ENCODE results near the gene STON2. TPM values are rescaled to one million over a fixed set of nuclear protein-coding genes. Genes with fewer than 3 reads are reported as not detected.

Gene STON2
- total and polyA plus RNA-seq, 4 donors = 1.9 to 30.0 (median 7.3) TPM

DNA sequence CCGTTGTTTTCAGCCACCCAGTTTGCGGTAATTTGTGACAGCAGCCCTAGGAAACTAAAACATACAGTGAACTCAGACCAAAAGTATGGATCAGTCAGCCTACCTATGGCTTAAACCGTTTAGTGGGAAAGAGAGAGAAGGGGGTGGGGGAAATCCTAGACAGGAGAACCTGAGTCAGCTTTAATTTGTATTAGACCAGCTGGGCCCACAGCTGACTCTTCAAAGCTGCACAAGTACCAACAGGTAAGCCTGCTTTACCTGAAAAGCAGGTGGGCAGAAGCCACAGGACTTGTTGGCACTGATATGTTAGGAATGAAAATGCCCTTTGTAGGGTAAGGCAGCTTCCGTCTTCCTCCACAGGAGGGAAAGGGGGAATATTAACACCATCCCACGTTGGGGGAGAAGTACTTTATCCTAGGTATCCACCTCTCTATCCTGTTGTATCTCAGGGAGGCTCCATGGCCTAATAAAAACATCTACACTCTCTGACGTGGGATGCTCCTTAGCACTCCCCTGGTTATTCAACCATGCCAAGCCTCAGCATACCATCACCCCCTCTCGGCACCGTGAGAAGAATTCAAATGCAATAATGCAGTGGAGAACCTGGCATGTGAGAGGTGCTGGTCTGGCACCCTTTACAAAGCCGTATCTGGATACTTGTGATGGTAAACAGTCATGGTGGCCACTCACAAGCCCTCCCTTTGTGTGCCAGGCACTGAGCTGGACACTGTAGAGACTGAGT, 70.3 kb downstream of the STON2 start:
- no peak for DNase-seq (ENCODE audit: low spot score)

DNA sequence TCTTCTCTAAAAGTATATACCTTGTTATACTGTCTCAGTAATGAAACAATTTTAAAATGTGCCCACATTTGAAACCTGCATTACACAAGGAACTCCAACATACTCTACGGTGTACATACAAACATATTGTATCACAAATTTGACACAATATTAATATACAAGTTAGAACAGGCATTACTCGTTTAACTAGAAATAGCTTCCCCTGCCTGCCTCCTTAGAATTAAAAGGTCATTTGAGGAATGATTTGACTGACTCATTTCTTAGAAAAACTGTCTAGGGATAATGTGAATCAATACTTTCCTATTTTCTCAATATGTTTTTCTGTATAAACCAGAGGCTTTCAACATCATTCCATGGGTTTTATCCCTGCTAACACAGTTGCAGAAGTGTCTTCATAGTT, 73.7 kb downstream of the STON2 start:
- DNase-seq (ENCODE audit: low spot score) = no peak
- no peaks in the 10 kb centered on the region for H3K4me1 ChIP-seq (ENCODE audit: control insufficient read depth in 4 of 4, insufficient read depth in 4 of 4, low read length in 3 of 4)
- no peaks in the 10 kb centered on the region for H3K27me3 ChIP-seq (ENCODE audit: control insufficient read depth in 4 of 4, insufficient read depth in 4 of 4, low read length in 3 of 4)
- 95% methylated on average over 2 of the region's 2 CpGs for WGBS
- no peaks in the 10 kb centered on the region for H3K36me3 ChIP-seq (ENCODE audit: control insufficient read depth in 4 of 4, insufficient read depth in 3 of 4, low read depth in 1 of 4, low read length in 3 of 4)
- H3K9me3 ChIP-seq (ENCODE audit: control insufficient read depth in 4 of 4, low read length in 3 of 4) = no peaks in the 10 kb centered on the region
- TF ChIP-seq HNF4G (IDR thresholded peaks at IDR 0.05) = no peak
- TF ChIP-seq, protein P1, sequence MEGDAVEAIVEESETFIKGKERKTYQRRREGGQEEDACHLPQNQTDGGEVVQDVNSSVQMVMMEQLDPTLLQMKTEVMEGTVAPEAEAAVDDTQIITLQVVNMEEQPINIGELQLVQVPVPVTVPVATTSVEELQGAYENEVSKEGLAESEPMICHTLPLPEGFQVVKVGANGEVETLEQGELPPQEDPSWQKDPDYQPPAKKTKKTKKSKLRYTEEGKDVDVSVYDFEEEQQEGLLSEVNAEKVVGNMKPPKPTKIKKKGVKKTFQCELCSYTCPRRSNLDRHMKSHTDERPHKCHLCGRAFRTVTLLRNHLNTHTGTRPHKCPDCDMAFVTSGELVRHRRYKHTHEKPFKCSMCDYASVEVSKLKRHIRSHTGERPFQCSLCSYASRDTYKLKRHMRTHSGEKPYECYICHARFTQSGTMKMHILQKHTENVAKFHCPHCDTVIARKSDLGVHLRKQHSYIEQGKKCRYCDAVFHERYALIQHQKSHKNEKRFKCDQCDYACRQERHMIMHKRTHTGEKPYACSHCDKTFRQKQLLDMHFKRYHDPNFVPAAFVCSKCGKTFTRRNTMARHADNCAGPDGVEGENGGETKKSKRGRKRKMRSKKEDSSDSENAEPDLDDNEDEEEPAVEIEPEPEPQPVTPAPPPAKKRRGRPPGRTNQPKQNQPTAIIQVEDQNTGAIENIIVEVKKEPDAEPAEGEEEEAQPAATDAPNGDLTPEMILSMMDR (IDR thresholded peaks at IDR 0.05; ENCODE audit: low read depth, low read length, missing input control) = no peak
- TF ChIP-seq YY1 (IDR thresholded peaks at IDR 0.05) = no peak
- TF ChIP-seq, protein P2, sequence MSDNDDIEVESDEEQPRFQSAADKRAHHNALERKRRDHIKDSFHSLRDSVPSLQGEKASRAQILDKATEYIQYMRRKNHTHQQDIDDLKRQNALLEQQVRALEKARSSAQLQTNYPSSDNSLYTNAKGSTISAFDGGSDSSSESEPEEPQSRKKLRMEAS (IDR thresholded peaks at IDR 0.05) = no peak
- no peak for TF ChIP-seq RAD21 (IDR thresholded peaks at IDR 0.05)
- TF ChIP-seq, protein P3, sequence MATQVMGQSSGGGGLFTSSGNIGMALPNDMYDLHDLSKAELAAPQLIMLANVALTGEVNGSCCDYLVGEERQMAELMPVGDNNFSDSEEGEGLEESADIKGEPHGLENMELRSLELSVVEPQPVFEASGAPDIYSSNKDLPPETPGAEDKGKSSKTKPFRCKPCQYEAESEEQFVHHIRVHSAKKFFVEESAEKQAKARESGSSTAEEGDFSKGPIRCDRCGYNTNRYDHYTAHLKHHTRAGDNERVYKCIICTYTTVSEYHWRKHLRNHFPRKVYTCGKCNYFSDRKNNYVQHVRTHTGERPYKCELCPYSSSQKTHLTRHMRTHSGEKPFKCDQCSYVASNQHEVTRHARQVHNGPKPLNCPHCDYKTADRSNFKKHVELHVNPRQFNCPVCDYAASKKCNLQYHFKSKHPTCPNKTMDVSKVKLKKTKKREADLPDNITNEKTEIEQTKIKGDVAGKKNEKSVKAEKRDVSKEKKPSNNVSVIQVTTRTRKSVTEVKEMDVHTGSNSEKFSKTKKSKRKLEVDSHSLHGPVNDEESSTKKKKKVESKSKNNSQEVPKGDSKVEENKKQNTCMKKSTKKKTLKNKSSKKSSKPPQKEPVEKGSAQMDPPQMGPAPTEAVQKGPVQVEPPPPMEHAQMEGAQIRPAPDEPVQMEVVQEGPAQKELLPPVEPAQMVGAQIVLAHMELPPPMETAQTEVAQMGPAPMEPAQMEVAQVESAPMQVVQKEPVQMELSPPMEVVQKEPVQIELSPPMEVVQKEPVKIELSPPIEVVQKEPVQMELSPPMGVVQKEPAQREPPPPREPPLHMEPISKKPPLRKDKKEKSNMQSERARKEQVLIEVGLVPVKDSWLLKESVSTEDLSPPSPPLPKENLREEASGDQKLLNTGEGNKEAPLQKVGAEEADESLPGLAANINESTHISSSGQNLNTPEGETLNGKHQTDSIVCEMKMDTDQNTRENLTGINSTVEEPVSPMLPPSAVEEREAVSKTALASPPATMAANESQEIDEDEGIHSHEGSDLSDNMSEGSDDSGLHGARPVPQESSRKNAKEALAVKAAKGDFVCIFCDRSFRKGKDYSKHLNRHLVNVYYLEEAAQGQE (IDR thresholded peaks at IDR 0.05) = no peak
- TF ChIP-seq FOXA2 (IDR thresholded peaks at IDR 0.05) = no peak
- TF ChIP-seq NR2F2 (IDR thresholded peaks at IDR 0.05) = no peak
- TF ChIP-seq, protein P4, sequence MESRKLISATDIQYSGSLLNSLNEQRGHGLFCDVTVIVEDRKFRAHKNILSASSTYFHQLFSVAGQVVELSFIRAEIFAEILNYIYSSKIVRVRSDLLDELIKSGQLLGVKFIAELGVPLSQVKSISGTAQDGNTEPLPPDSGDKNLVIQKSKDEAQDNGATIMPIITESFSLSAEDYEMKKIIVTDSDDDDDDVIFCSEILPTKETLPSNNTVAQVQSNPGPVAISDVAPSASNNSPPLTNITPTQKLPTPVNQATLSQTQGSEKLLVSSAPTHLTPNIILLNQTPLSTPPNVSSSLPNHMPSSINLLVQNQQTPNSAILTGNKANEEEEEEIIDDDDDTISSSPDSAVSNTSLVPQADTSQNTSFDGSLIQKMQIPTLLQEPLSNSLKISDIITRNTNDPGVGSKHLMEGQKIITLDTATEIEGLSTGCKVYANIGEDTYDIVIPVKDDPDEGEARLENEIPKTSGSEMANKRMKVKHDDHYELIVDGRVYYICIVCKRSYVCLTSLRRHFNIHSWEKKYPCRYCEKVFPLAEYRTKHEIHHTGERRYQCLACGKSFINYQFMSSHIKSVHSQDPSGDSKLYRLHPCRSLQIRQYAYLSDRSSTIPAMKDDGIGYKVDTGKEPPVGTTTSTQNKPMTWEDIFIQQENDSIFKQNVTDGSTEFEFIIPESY (IDR thresholded peaks at IDR 0.05) = no peak
- TF ChIP-seq RXRA (IDR thresholded peaks at IDR 0.05) = no peak
- TF ChIP-seq JUND (IDR thresholded peaks at IDR 0.05) = no peak
- TF ChIP-seq FOXA1 (IDR thresholded peaks at IDR 0.05) = no peak
- no peak for TF ChIP-seq SP1 (IDR thresholded peaks at IDR 0.05)
- no peak for TF ChIP-seq GABPA (IDR thresholded peaks at IDR 0.05 in 1 of 2, conservative IDR thresholded peaks at IDR 0.05 in 1 of 2)
- TF ChIP-seq, protein P5, sequence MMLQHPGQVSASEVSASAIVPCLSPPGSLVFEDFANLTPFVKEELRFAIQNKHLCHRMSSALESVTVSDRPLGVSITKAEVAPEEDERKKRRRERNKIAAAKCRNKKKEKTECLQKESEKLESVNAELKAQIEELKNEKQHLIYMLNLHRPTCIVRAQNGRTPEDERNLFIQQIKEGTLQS (IDR thresholded peaks at IDR 0.05) = no peak
- TF ChIP-seq EGR1 (IDR thresholded peaks at IDR 0.05; ENCODE audit: low read depth in 2 of 2) = no peak
- TF ChIP-seq TAF1 (conservative IDR thresholded peaks at IDR 0.05) = no peak
- TF ChIP-seq HNF4A (conservative IDR thresholded peaks at IDR 0.05) = no peak
- no peak overlapping the region for H3K9ac ChIP-seq (ENCODE audit: low read depth in 1 of 2, low read length in 2 of 2)
- H3K27ac ChIP-seq (ENCODE audit: low read depth in 1 of 2, low read length in 2 of 2) = no peak overlapping the region
- H3K4me3 ChIP-seq (ENCODE audit: low read depth in 1 of 3, low read length in 3 of 3) = no peak overlapping the region

More for the DNA sequence above, 70.3 kb downstream of the STON2 start:
- Histone ChIP-seq H3K27me3 (ENCODE audit: control insufficient read depth in 4 of 4, insufficient read depth in 4 of 4, low read length in 3 of 4) (no peaks in the 10 kb centered on the region), H3K4me1 (ENCODE audit: control insufficient read depth in 4 of 4, insufficient read depth in 4 of 4, low read length in 3 of 4) (peaks cover 0 to 4% (median 3%) of the 10 kb centered on the region in 4 donors), H3K4me3 (ENCODE audit: low read depth in 1 of 3, low read length in 3 of 3) (no peak overlapping the region), H3K27ac (ENCODE audit: low read depth in 1 of 2, low read length in 2 of 2) (no peak overlapping the region), H3K36me3 (ENCODE audit: control insufficient read depth in 4 of 4, insufficient read depth in 3 of 4, low read depth in 1 of 4, low read length in 3 of 4) (no peaks in the 10 kb centered on the region), H3K9me3 (ENCODE audit: control insufficient read depth in 4 of 4, low read length in 3 of 4) (no peaks in the 10 kb centered on the region), H3K9ac (ENCODE audit: low read depth in 1 of 2, low read length in 2 of 2) (no peak overlapping the region)
- no peak for TF ChIP-seq RAD21 (IDR thresholded peaks at IDR 0.05)
- no peak for TF ChIP-seq RXRA (IDR thresholded peaks at IDR 0.05)
- TF ChIP-seq HNF4G (IDR thresholded peaks at IDR 0.05) = no peak
- TF ChIP-seq, protein P2 (IDR thresholded peaks at IDR 0.05) = no peak
- no peak for TF ChIP-seq HNF4A (conservative IDR thresholded peaks at IDR 0.05)
- WGBS = 93% methylated on average over 9 of the region's 9 CpGs
